SK-N-DZ (cell line): Measurements from ENCODE around the gene FAM107B.

Source experiments
- DNase-seq: peaks from one replicate; pipeline ENCODE4 v3.0.0-alpha.2; 2015; ENCODE audit warnings: low spot score

The FAM107B gene

GRCh38 chr10:14507176-14507575, 267.5 kb downstream of the FAM107B start:
- no peak for DNase-seq

GRCh38 chr10:14502431-14502830, 272.3 kb downstream of the FAM107B start:
- DNase-seq, result no peak

GRCh38 chr10:14500172-14500765, 274.4 kb downstream of the FAM107B start:
- no peak for DNase-seq

- no peak for DNase-seq
These were observed 275.1 kb downstream of the FAM107B start for GRCh38 chr10:14499601-14499904.

GRCh38 chr10:14498326-14498725, 276.4 kb downstream of the FAM107B start:
- DNase-seq, result no peak

GRCh38 chr10:14491811-14492210, 282.9 kb downstream of the FAM107B start:
- DNase-seq, result no peak

GRCh38 chr10:14489522-14490177, 285.0 kb downstream of the FAM107B start:
- DNase-seq, result no peak

GRCh38 chr10:14487488-14487883, 287.2 kb downstream of the FAM107B start:
- no peak for DNase-seq

GRCh38 chr10:14486777-14487487, 287.8 kb downstream of the FAM107B start:
- no peak for DNase-seq

- no peak for DNase-seq
These were observed 288.7 kb downstream of the FAM107B start for GRCh38 chr10:14485986-14486385.

- DNase-seq, result no peak
These were observed 291.3 kb downstream of the FAM107B start for GRCh38 chr10:14483417-14483816.

GRCh38 chr10:14481752-14482151, 292.9 kb downstream of the FAM107B start:
- DNase-seq, result no peak

GRCh38 chr10:14481014-14481413, 293.7 kb downstream of the FAM107B start:
- DNase-seq, result no peak

GRCh38 chr10:14478604-14479003, 296.1 kb downstream of the FAM107B start:
- peak; percentile 33 for DNase-seq

GRCh38 chr10:14478201-14478600, 296.5 kb downstream of the FAM107B start:
- no peak for DNase-seq

- DNase-seq, result no peak
These were observed 297.3 kb downstream of the FAM107B start for GRCh38 chr10:14477408-14477710.

- DNase-seq, result no peak
These were observed 297.9 kb downstream of the FAM107B start for GRCh38 chr10:14476641-14477407.

GRCh38 chr10:14476006-14476405, 298.7 kb downstream of the FAM107B start:
- no peak for DNase-seq

- no peak for DNase-seq
These were observed 300.0 kb downstream of the FAM107B start for GRCh38 chr10:14474656-14475055.

GRCh38 chr10:14470920-14471319, 303.8 kb downstream of the FAM107B start:
- no peak for DNase-seq

GRCh38 chr10:14468726-14469125, 306.0 kb downstream of the FAM107B start:
- DNase-seq, result no peak
